ENCODE results near the gene PGA3.
A peak's percentile ranks its signal among the peaks of the same experiment; 100 is the strongest.
"Not testable (repeated sequence)": the region's sequence is repeated elsewhere in the genome, so short reads cannot be mapped to it uniquely, and the experiment has no call there.

PGA3 gene

GRCh38 chr11:61202950-61203746 lies at the start of gene PGA3:
PGA3 (plus strand) TSS chr11:61203515; CDS start chr11:61203565, 50 bp downstream.
- H3K27ac ChIP-seq; H3K4me3 ChIP-seq (ENCODE audit: low read depth, low read length); H3K36me3 ChIP-seq; H3K9me3 ChIP-seq (ENCODE audit: severe bottlenecking); H3K27me3 ChIP-seq (ENCODE audit: insufficient read depth, low read depth, severe bottlenecking); DNase-seq: not testable (repeated sequence)

- H3K4me3 ChIP-seq (ENCODE audit: low read depth, low read length) = no peak overlapping the region
- no peak for DNase-seq
- TF ChIP-seq CTCF (IDR thresholded peaks at IDR 0.05; ENCODE audit: low read depth, low read length) = no peak
- peak overlapping the region; percentile 94 for H3K27ac ChIP-seq
- peaks cover 5% of the 10 kb centered on the region for H3K9me3 ChIP-seq (ENCODE audit: severe bottlenecking)
- peaks cover 16% of the 10 kb centered on the region for H3K36me3 ChIP-seq
- H3K27me3 ChIP-seq (ENCODE audit: insufficient read depth, low read depth, severe bottlenecking) = no peaks in the 10 kb centered on the region
These were observed 49.7 kb upstream of the PGA3 start for GRCh38 chr11:61153593-61154095.

GRCh38 chr11:61154528-61154927 lies 48.8 kb upstream of the PGA3 start:
- Histone ChIP-seq H3K27ac (peak overlapping the region; percentile 94; the same call in 1 of the 2 replicates), H3K36me3 (peaks cover 16% of the 10 kb centered on the region), H3K27me3 (ENCODE audit: insufficient read depth, low read depth, severe bottlenecking) (no peaks in the 10 kb centered on the region), H3K4me3 (ENCODE audit: low read depth, low read length) (no peak overlapping the region), H3K9me3 (ENCODE audit: severe bottlenecking) (peaks cover 5% of the 10 kb centered on the region)
- no peak for TF ChIP-seq CTCF (IDR thresholded peaks at IDR 0.05; ENCODE audit: low read depth, low read length)
- no peak for DNase-seq

GRCh38 chr11:61155312-61155711 lies 48.0 kb upstream of the PGA3 start:
- Histone ChIP-seq H3K4me3 (ENCODE audit: low read depth, low read length) (no peak overlapping the region), H3K9me3 (ENCODE audit: severe bottlenecking) (peaks cover 5% of the 10 kb centered on the region), H3K36me3 (peaks cover 16% of the 10 kb centered on the region), H3K27ac (no peak overlapping the region), H3K27me3 (ENCODE audit: insufficient read depth, low read depth, severe bottlenecking) (no peaks in the 10 kb centered on the region)
- TF ChIP-seq CTCF (IDR thresholded peaks at IDR 0.05; ENCODE audit: low read depth, low read length) = no peak
- no peak for DNase-seq

GRCh38 chr11:61155741-61156140 lies 47.6 kb upstream of the PGA3 start:
- no peak for TF ChIP-seq CTCF (IDR thresholded peaks at IDR 0.05; ENCODE audit: low read depth, low read length)
- no peak overlapping the region for H3K27ac ChIP-seq
- peaks cover 16% of the 10 kb centered on the region for H3K36me3 ChIP-seq
- peaks cover 5% of the 10 kb centered on the region for H3K9me3 ChIP-seq (ENCODE audit: severe bottlenecking)
- DNase-seq = no peak
- no peaks in the 10 kb centered on the region for H3K27me3 ChIP-seq (ENCODE audit: insufficient read depth, low read depth, severe bottlenecking)
- no peak overlapping the region for H3K4me3 ChIP-seq (ENCODE audit: low read depth, low read length)

GRCh38 chr11:61157743-61158142 lies 45.6 kb upstream of the PGA3 start:
- no peak for TF ChIP-seq CTCF (IDR thresholded peaks at IDR 0.05; ENCODE audit: low read depth, low read length)
- Histone ChIP-seq H3K36me3 (peaks cover 16% of the 10 kb centered on the region), H3K27ac (peak overlapping the region; percentile 70), H3K4me3 (ENCODE audit: low read depth, low read length) (no peak overlapping the region), H3K9me3 (ENCODE audit: severe bottlenecking) (peaks cover 5% of the 10 kb centered on the region), H3K27me3 (ENCODE audit: insufficient read depth, low read depth, severe bottlenecking) (no peaks in the 10 kb centered on the region)
- DNase-seq = peak; percentile 19
